Stimulated activated CD4-positive, alpha-beta T cell treated with anti-CD3 and anti-CD28 coated beads, TNF-alpha, amount 100 ng/mL, for 24 hours (primary cell): ENCODE results near the gene OR2L3.
"Not testable (repeated sequence)": the region's sequence is repeated elsewhere in the genome, so short reads cannot be mapped to it uniquely, and the experiment has no call there.

Experiments used
- DNase-seq, 3 experiments: peaks; one replicate each; pipeline ENCODE4 v3.0.0-alpha.2; 2020; ENCODE audit warnings: low read depth in 3 of 3

Gene OR2L3, protein sequence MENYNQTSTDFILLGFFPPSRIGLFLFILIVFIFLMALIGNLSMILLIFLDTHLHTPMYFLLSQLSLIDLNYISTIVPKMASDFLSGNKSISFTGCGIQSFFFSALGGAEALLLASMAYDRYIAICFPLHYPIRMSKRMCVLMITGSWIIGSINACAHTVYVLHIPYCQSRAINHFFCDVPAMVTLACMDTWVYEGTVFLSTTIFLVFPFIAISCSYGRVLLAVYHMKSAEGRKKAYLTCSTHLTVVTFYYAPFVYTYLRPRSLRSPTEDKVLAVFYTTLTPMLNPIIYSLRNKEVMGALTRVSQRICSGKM

DNA sequence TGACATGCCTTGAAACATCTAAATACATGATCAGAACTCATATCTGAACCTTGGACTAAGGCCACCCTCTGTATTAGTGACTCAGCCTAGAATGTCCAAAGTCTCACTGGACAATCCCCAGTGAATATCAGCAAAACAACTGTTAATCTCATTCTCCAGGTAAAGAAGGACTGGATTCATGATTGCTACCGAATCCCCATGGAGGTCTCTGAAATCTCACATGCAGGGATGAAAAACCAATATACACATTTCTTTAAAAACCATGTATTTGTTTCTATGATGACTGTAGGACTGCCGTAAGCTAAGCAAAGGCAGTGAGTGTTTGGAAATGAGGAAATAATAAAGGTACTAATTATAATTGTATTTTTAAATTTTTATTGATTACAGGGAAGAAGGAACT is at the start of gene OR2L3:
OR2L3 (plus strand) TSS at position 301 of the 400 bp plus-strand sequence. CDS start 13,846 bp downstream, outside the sequence.
- no peak for DNase-seq

DNA sequence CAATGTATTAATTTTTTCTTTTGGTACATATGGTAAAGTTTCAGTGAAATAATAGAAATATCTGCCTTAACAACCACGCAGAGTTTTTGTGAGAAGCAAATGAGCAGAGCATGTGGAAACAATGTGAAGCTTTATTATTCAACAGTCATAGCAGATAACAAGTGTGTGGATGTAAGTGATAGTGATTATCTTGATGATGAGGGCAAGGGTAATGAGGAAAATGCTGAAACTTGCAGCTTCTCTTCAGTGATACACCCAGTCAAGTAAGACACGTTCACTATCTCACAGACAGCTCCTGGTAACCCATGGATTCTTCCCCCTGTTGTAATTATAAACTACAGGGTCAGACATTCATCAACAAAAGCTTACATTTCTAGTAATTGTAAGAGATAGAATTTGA is 47.8 kb upstream of the OR2L3 start:
- DNase-seq: no peak

DNA sequence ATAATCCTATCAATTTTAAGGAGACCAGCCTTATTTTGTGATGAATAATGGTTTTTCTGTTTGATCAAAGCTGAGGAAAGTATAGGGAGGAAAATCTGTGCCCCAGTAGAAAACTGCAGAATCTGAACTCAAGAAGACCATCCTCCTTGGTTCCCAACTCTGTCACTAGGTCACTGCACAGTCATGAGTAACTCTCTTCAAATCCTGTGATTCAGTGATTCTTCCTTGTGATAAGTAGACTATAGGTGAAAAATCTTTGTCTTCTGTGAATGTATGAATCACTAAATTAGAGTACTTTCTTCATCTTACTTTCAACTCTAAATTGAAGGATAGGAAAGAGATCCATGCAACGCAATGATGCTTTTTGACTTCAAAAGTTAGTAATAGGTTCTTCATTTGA is 46.5 kb upstream of the OR2L3 start:
- no peak for DNase-seq

DNA sequence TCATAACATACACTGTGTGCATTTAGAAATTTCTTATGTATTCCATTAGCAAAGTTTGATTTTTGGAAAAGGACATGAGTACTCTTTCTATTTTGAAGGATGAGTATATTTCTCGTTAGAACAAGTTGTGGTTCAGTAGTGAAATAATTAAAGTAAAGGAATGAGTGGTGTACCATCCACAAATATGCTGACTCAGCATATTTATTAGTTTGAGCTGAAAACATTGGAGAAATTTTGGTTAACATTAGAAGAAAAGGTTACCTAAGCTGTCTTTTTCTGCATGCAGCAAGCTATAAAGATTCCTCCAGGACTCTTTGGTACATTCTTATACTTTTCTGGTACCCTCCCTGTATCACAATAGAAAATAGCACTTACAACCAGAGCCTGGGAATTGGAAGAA is 38.9 kb upstream of the OR2L3 start:
- DNase-seq: no peak

DNA sequence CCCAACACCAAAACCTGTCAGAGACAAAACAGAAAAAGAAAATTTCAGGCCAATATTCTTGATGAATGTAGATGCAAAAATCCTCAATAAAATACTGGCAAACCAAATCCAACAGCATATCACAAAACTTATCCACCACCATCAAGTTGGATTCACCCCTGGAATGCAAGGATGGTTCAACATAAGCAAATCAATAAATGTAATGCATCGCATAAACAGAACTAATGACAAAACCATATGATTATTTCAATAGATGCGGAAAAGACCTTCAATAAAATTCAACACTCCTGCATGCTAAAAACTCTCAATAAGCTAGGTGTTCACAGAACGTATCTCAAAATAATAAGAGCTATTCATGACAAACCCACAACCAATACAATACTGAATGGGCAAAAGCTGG is 37.0 kb upstream of the OR2L3 start:
- DNase-seq: no peak

DNA sequence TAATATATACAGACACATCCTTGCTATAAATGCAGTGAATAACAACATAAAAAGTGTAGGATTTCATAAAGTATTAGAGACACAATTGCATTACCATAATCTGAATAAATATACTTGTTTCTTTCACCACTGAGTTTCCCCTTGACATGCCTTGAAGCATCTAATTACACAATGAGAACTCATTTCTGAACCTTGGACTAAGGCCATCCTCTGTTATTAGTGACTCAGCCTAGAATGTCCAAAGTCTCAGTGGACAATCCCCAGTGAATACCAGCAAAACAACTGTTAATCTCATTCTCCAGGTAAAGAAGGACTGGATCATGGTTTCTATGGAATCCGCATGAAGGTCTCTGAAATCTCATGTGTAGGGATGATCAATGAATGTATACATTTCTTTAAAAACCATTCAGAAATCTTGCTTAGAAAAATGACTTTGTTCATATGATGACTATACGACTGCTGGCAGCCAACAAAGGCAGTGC is 33.4 kb upstream of the OR2L3 start, which contains the start of gene OR2L5:
OR2L5 (plus strand) TSS at position 432 of the 482 bp plus-strand sequence. CDS start 8,288 bp downstream, outside the sequence.
- DNase-seq: no peak

DNA sequence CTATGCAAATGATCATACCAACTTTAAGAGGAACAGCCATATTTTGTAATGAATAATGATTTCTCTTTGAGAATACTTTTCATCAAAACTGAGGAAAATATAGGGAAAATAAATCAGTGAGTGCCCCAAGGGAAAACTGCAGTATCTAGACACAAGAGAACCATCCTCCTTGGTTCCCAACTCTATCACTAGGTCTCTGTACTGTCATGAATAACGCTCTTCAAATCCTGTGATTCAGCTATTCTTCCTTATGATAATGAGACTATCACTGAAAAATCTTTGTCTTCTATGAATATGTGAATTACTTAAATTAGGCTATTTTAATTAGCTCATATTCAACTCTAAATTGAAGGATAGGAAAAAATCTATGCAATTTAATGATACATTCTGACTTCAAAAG is 30.8 kb upstream of the OR2L3 start:
- DNase-seq: no peak

DNA sequence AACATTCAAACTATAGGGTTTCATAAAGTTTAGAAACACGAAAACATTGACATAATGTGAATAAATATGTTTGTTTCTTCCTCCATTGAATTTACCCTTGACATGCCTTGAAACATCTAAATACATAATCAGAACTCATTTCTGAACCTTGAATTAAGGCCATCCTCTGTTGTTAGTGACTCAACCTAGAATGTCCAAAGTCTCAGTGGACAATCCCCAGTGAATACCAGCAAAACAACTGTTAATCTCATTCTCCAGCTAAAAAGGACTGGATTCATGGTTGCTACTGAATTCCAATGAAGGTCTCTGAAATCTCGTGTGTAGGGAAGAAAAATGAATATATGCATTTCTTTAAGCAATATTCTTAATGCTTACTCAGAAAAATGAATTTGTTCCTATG is 16.9 kb upstream of the OR2L3 start, which contains the start of gene OR2L2:
OR2L2 (plus strand) TSS at position 301 of the 400 bp plus-strand sequence. CDS start 8,198 bp downstream, outside the sequence.
- DNase-seq: no peak

DNA sequence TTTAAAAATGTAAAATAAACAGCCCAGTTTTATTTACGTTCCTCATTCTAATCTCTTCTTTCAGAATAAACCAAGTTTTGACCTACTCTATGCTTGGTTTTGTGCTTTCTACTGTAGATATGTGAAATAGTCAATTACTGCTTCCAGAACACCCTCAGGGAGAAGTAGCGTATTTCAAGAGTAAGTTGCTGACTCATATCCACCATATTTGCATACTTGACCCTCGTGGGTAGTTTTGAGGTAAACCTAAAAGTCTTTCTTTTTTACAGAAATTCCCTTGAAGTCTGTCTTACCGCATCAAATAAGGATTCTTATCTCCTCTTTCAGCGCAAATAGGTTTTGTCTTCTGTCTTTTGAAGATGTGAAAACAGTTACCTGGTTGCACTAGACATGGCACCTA is 1.4 kb upstream of the OR2L3 start:
- no peak for DNase-seq

DNA sequence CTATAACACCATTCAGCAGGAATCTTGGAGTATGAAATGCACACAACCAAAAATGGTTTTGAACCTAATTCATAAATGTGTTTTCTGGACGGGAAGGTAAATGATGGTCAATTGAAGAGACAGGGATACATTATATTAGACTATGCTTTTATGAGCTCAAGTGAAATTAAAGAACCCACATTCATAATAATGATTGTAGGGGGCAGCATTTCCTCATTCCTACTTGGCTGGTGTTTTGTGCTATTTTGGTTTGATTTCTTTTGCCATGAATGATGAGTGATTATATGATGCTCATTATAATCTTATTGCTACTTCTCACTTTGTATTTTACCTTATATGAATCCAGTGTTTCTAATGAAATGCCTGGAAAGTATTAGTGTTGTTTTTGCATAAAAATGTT is 372 bp downstream of the OR2L3 start:
- no peak for DNase-seq

DNA sequence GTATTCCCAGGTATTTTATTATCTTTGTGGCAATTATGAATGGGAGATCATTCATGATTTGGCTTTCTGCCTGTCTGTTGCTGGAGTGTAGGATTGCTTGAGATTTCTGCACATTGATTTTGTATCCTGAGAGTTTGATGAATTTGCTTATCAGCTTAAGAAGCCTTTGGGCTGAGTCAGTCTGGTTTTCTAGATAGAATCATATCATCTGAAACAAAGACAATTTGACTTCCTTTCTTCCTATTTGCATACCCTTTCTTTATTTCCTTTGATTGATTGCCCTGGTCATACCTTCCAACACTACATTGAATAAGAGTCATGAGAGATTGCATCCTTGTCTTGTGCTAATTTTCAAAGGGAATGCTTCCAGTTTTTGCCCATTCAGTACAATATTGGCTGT is 8.0 kb downstream of the OR2L3 start:
- DNase-seq: no peak

DNA sequence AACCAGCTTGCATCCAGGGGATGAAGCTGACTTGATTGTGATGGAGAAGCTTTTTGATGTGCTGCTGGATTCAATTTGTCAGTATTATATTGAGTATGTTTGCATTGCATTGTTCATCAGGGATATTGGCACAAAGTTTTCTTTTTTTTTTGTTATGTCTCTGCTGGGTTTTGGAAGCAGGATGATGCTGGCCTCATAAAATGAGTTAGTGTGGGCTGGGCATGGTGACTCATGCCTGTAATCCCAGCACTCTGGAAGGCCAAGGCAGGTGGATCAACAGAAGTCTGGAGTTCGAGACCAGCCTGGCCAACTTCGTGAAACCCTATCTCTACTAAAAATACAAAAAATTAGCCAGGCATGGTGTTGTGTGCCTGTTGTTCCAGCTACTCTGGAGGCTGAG is 8.6 kb downstream of the OR2L3 start:
- DNase-seq: no peak

DNA sequence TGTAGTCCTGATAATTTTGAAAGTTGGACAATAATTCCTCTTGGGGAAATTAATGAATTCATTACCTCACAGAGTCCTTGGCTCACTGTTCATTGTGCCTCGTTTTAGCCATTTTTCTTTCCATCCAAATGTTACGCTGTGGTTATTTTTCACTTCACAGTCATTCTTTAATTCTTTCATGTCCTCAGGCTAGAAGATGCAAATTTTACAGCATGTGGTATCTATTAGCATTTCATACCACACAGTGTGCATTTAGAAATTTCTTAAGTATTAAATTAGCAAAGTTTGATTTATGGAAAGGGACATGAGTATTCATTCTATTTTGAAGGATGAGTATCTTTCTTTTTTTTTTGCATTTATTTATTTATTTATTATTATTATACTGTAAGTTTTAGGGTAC is 18.4 kb downstream of the OR2L3 start:
- DNase-seq: no peak

DNA sequence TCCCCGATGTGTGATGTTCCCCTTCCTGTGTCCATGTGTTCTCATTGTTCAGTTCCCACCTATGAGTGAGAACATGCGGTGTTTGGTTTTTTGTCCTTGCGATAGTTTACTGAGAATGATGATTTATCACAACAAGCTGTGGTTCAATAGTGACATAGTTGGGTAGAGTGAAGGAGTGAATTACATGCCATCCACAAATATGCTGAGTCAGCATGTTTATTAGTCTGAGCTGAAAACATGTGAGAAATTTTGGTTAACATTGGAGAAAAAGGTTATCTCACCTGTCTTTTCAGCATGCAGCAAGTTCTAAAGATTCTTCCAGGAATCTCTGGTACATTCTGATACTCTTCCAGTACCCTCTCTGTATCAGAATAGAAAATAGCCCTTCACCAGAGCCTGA is 19.0 kb downstream of the OR2L3 start:
- no peak for DNase-seq

DNA sequence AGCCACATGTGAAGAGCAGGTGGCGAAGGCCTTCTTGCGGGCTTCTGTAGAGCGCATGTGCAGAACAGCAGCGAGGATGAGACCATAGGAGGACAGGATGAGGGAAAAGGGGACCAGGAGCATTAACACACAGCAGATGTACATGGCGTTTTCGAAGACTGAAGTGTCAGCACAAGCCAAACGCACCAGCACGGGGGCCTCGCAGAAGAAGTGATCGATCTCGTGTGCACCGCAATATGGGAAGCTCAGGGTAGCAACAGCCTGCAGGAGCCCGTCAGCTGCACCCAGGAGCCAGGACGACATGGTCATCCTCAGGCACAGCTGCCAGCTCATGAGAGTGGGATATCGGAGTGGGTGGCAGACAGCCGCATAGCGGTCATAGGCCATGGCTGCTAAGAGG is 37.2 kb downstream of the OR2L3 start:
- DNase-seq: not testable (repeated sequence)

DNA sequence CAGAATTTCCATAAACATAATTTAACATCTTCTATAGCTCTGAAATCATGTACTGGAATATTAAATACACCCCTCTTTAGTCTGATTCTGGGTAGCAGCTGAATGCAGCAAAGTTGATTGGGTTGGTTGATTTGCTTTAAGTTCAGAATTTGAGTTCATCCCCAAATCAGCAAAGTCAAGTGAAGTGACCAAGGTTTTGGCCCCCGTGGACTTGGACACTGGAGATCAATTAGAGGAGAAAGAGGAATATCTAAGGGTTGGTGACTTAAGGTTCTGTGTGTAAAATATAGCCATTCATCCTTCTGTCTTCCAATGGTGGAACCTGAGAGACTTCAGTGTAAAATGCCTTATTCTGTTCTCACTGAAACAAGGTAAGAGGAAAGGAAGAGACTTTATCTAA is 48.2 kb downstream of the OR2L3 start, which contains the start of gene OR2L13:
OR2L13 (plus strand) TSS at position 301 of the 400 bp plus-strand sequence. CDS start 4,192 bp downstream, outside the sequence.
- DNase-seq: no peak

DNA sequence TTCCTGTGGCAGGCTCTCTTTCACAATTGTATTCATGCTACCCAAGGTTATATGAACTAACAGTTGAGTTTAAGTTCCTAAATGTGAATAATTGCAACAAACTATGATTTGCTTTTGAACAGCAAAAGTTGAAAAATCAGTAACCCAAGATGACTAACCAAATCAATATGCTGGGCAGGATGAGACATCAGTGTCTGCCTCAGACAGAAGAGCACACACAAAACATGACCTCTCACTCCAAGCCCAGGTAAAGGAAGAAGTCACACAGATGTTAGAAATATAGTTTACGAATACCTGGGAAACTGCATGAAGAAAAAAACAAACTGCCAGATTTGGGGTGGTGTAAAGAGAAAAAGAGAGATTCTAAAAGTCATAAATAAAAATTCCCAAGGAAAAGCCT is 51.9 kb downstream of the OR2L3 start:
- no peak for DNase-seq

DNA sequence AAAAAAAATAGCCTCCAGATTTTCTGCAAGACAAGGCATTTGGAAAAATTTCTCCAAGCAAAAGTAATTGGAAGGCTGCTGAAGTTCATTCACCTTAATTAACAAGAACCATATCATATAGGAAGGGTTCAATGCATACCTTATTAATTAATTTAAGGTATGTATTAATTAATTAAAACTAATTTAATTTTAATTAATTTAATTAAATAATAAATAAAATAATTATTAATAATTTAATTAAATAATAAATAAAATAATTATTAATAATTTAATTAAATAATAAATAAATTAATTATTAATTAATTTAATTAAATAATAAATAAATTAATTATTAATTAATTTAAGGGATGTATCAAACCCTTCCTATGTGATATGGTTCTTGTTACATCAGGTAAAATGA is 56.2 kb downstream of the OR2L3 start:
- no peak for DNase-seq

DNA sequence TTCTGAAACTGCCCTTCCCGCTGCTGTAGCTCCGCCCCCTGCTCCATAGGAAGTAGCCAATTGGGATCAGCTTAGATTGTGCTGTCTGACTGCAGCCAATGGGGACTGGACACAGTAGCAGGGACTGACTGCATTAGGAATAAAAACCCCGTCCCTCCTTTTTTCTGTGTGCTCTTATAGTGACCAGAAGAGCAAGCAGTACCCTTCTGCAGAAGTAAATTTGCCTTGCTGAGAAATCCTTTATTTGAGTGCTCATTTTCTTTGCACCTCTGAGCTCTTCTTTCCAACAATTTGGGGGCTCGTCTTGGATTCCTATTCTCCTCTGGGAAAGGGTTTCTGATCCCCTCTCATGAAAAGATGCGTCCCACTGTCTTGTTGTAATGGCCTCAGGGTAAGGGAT is 64.5 kb downstream of the OR2L3 start:
- DNase-seq: no peak
